GM19463 (cell line): Measurements from ENCODE around the gene ZXDC.
A peak's percentile ranks its signal among the peaks of the same experiment; 100 is the strongest.

Source experiments
- ATAC-seq: cut with Tn5 transposase; IDR thresholded peaks from one replicate; pipeline ENCODE4 v1.9.1; 2021; ENCODE audit warnings: mild to moderate bottlenecking, moderate library complexity; ENCODE audit not compliant: unreplicated experiment

The ZXDC gene

GRCh38 chr3:126476166-126477060, 722 bp upstream of the ZXDC start:
- peak; percentile 20 for ATAC-seq

- ATAC-seq, result peak; percentile 9
Measured at GRCh38 chr3:126474498-126475412, 936 bp downstream of the ZXDC start.

- ATAC-seq, result no peak
Measured at GRCh38 chr3:126473292-126474168, 2.2 kb downstream of the ZXDC start.

DNA sequence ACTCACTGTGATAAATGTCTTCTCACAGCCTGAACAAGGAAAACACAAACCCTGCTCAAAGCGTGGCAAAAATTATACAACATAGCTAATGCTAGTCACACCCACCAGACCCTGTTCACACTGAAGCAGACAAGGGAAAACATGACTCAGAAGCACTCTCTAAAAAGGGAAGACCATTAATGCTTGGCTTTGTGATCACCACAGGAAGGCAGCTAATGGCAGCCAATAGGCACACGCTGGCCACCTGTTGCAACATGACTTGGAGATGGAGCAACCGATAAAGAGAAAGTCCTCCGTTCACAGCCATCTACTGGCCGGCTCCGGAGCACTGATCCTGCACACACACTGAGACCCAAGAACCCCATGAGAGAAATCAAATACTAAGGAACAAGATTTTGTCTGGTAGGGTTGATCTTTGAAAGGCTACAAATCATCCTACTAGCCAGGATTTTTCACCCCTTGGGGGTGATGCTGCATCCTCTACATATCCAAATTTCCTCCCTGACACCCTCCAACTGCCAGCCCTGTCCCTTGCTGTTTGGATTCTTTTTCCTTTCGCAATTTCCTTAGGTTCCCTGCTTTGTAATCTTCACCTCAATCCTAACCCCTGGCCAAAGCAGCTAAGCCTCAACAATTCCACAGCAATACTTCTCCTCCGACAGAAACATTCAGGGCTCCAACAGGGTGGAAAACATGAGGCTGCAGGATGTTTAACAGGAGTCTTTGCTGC, 3.2 kb downstream of the ZXDC start:
- ATAC-seq, result no peak

GRCh38 chr3:126469479-126469878, 6.2 kb downstream of the ZXDC start:
- no peak for ATAC-seq

GRCh38 chr3:126468028-126468891, 7.4 kb downstream of the ZXDC start:
- no peak for ATAC-seq

GRCh38 chr3:126467611-126467955, 8.1 kb downstream of the ZXDC start:
- ATAC-seq, result no peak

DNA sequence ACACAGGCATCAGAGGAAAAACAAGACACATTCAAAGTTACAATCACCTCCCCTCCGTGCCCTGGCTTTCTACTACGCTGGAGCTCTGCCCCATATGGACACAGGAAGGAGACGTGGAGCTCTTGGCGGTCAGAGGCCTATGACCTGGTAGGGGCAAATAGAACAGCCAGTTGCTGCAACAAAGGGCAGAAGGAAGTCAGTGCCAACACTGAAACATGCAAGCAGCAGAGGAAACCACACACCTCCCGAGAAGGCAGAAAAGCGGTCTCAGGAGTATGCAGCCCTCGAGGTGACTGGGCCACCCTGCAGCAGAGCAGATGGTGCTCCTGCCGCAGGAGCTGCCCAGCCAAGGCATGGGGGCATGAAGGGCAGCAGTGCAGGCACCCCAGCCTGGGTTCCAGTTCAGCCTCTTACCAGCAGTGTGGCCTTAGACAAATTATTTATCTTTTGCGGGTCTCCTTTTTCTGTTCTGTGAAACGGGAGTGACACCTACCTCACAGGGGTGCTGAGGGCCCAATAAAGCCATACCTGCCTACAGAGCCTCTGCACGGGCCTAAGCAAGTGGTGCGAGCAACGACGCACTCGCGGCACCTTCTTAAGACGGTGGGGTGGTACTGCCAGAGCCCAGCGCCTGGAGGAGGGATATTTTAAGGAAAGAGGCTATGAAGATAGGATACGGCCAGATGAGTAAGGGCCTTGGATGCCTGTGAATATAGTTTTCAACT, 8.6 kb downstream of the ZXDC start:
- ATAC-seq, result no peak

- no peak for ATAC-seq
Measured at GRCh38 chr3:126465928-126466544, 9.7 kb downstream of the ZXDC start.

DNA sequence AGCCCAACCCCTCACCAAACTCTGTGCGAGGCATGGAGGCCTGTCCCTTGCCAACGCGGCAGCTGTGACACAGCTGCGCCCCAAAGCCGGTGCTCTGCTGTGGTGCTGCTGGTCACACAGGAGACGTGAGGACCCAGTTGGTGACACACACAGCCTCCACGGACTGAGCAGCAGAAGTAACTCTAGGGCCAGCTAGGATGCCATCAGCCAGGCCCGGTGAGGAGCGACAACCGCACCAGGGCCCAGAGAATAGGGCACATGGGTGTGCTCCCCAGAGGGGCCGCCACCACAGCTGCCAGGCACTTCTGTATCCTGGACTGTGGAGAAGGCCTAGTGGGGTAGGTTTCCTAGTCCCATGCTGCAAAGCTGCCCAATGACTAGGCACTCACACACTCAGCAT, 10.7 kb downstream of the ZXDC start:
- no peak for ATAC-seq

DNA sequence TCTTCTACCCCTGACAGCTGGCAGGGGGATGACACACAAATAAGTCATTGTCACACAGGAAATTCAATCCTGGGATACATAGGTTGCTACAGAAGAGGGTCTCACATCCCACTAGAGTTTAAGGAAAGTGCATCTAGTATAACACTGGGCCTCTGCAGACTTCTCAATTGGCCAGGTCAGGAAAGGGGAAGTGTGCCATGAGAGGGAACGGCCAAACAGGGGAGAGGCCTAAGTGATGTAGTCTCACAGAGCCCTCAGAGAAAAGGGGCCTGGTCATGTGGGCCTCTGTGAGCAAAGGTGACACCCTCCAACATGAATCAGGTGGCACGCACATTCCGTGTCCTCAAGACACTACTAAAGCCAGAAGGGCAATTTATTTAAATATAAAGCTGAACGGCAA, 11.2 kb downstream of the ZXDC start:
- no peak for ATAC-seq

- ATAC-seq, result no peak
Measured at GRCh38 chr3:126464093-126464492, 11.6 kb downstream of the ZXDC start.

DNA sequence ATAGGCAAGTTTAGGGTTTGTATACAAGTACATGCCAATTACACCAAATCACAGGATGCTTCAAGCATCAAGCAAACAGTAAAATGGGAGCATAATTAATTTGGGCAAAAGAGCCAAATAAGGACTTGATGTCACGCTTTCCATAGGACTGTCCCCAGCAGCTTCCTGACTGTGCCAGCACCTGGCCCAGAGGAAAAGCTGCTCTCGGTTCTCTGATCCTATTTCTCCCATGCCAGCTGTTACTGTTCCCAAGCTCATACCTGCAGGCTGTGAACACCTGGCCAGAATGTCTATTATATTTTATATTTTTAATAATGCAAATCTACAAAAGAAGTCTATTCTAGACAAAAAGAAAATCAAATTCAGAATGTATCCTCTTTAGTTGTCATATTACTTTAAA, 12.2 kb downstream of the ZXDC start:
- ATAC-seq, result no peak

DNA sequence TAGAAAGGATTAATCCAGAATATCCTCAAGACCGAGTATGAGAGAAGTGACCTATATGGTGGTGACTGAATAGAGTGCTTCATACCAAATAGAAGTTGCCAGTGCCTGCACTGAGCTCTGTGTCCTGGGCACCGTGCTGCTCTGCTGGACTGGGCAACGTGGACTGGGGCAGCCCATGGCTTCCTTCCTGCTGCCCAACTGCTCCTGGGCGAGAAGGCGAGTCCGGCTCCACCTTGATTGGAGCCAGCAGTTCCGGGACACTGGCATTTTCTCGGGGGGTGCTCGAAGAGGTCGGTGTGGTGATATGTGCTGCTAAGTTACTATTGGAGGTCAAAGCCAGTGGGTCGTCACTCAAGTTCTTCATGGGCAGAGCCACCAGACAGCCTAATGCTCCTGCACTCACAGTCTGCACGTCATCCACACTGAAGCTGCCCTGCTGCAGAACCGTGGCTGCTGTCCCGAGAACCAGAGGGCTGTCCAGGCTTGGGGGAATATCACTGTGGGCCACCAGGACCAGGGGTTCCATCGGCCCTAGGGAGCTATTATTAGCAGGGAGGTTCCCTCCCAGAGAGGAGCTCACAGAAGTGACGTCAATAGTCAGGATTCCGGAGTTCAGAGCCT, 14.1 kb downstream of the ZXDC start:
- no peak for ATAC-seq

GRCh38 chr3:126460381-126460780, 15.3 kb downstream of the ZXDC start:
- no peak for ATAC-seq

DNA sequence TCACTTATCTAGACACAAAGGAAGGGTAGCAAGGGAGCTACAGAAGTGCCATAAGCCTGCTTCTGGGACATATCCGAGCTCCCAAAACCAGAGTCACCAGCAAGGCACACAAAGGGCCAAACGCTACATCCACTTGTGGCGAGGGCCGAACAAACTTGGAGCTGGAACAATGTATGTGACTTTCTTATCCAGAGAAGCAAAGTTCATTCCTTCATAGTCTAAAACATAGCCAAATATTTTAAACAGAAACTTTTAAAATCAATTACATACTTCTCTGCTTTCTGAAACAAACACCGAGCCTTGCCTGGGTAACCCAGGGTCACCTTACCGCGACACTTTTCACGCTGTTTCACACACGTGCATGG, 15.9 kb downstream of the ZXDC start:
- ATAC-seq, result no peak

GRCh38 chr3:126459111-126459762, 16.5 kb downstream of the ZXDC start:
- no peak for ATAC-seq
